Endodermal cell (in vitro differentiated cells): Measurements from ENCODE around the gene WIPF1. TPM values are rescaled to one million over a fixed set of nuclear protein-coding genes. Genes with fewer than 3 reads are reported as not detected.

ENCODE experiments used
- DNase-seq: peaks from one replicate; pipeline ENCODE4 v3.0.0-alpha.2; 2017
- H3K27ac ChIP-seq: 2 replicates; pipeline ENCODE4 v1.5.1; 2013; ENCODE audit warnings: mild to moderate bottlenecking, low read depth, low read length, moderate library complexity
- H3K27me3 ChIP-seq: 2 replicates; pipeline ENCODE4 v1.6.1; 2013; ENCODE audit warnings: mild to moderate bottlenecking, low read length, moderate library complexity; ENCODE audit not compliant: insufficient read depth, control insufficient read depth, poor library complexity, severe bottlenecking
- H3K36me3 ChIP-seq: 2 replicates; pipeline ENCODE4 v1.7.0; 2013; ENCODE audit warnings: mild to moderate bottlenecking, low read length, moderate library complexity; ENCODE audit not compliant: control insufficient read depth, insufficient read depth
- H3K4me1 ChIP-seq: one replicate; pipeline ENCODE4 v1.7.0; 2013; ENCODE audit warnings: low read length; ENCODE audit not compliant: control insufficient read depth, insufficient read depth
- H3K4me3 ChIP-seq: 2 replicates; pipeline ENCODE4 v1.5.1; 2013; ENCODE audit warnings: mild to moderate bottlenecking, low read length, moderate library complexity
- H3K9ac ChIP-seq: 2 replicates; pipeline ENCODE4 v1.6.1; 2013; ENCODE audit warnings: mild to moderate bottlenecking, low read length, moderate library complexity; ENCODE audit not compliant: poor library complexity, severe bottlenecking; ENCODE audit errors: extremely low read depth
- H3K9me3 ChIP-seq: 2 replicates; pipeline ENCODE4 v1.6.1; 2013; ENCODE audit warnings: mild to moderate bottlenecking, low read length, moderate library complexity; ENCODE audit not compliant: control insufficient read depth
- H3K27ac Mint-ChIP-seq: 2 replicates; pipeline ENCODE4 v1.8.0; 2020; ENCODE audit warnings: mixed read lengths
- H3K27me3 Mint-ChIP-seq: 2 replicates; pipeline ENCODE4 v1.8.0; 2021; ENCODE audit warnings: mild to moderate bottlenecking, mixed read lengths; ENCODE audit not compliant: insufficient read depth
- H3K36me3 Mint-ChIP-seq: 2 replicates; pipeline ENCODE4 v1.8.0; 2020; ENCODE audit warnings: low read depth, mixed read lengths
- H3K4me1 Mint-ChIP-seq: 2 replicates; pipeline ENCODE4 v1.8.0; 2020; ENCODE audit warnings: mixed read lengths
- H3K4me3 Mint-ChIP-seq: 2 replicates; pipeline ENCODE4 v1.8.0; 2020; ENCODE audit warnings: mild to moderate bottlenecking, moderate library complexity, mixed read lengths
- H3K9me3 Mint-ChIP-seq: 2 replicates; pipeline ENCODE4 v1.8.0; 2020; ENCODE audit warnings: mild to moderate bottlenecking, mixed read lengths
- CTCF ChIP-seq: fragments of 200-600 bp; sonication (generic); conservative IDR thresholded peaks from 2 replicates; pipeline ENCODE4 v1.5.0; 2021; ENCODE audit warnings: antibody characterized with exemption, mild to moderate bottlenecking
- WGBS, 2 experiments: methylation state at CpG; one replicate each; pipeline versions ENCODE4 v1.1.5 to v1.1.7; 2013; ENCODE audit warnings: missing lambda C conversion rate in 2 of 2, mixed read lengths in 1 of 2; ENCODE audit not compliant: insufficient coverage in 1 of 2, insufficient read length in 1 of 2; 5-methylcytosine and 5-hydroxymethylcytosine counted together
- total RNA-seq, 2 donors: library from RNA; stranded (reverse); fragmentation: NEBNext Ultra II Directional in 1 of 2; extraction: Animal tissue kit (Norgen Biotek cat#: 25700) in 1 of 2; gene quantifications; 2 replicates in 1 of 2; 3 replicates in 1 of 2; pipeline ENCODE4 v1.2.1, GENCODE V29; 2021

Gene WIPF1
- total RNA-seq, 2 donors from 2014 or later = 21.5 to 28.5 TPM

DNA sequence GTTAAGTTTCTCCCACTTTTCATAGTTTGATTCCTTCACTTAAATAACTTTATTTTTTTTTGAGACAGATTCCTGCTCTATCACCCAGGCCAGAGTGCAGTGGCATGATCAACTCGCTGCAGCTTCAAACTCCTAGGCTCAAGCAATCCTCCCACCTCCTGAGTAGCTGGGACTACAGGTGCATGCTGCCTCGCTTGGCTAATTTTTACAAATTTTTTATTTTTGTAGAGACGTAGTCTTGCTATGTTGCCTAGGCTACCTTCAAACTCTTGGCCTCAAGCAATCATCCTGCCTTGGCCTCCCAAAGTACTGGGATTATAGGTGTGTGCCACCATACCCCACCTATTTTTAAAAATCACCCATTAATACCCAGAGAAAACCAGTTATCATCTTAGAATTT, 14.2 kb upstream of the WIPF1 start:
- H3K4me1 Mint-ChIP-seq = peaks cover 17% of the 10 kb centered on the region
- peaks cover 5% of the 10 kb centered on the region for H3K4me1 ChIP-seq
- no peaks in the 10 kb centered on the region for H3K36me3 ChIP-seq
- H3K4me3 ChIP-seq = no peak overlapping the region
- H3K27me3 ChIP-seq = no peaks in the 10 kb centered on the region
- no peaks in the 10 kb centered on the region for H3K27me3 Mint-ChIP-seq
- 95 to 100% methylated on average over 3 of the region's 3 CpGs for WGBS, 2 experiments
- no peak for DNase-seq
- no peak overlapping the region for H3K27ac Mint-ChIP-seq
- H3K27ac ChIP-seq = no peak overlapping the region
- no peak overlapping the region for H3K4me3 Mint-ChIP-seq
- no peak for TF ChIP-seq CTCF
- no peak overlapping the region for H3K9ac ChIP-seq
- H3K9me3 ChIP-seq = no peaks in the 10 kb centered on the region
- no peaks in the 10 kb centered on the region for H3K36me3 Mint-ChIP-seq
- H3K9me3 Mint-ChIP-seq = no peaks in the 10 kb centered on the region

- H3K9me3 ChIP-seq = no peaks in the 10 kb centered on the region
- no peak overlapping the region for H3K9ac ChIP-seq
- no peak overlapping the region for H3K27ac ChIP-seq
- DNase-seq = no peak
- Mint-ChIP-seq H3K27ac (no peak overlapping the region), H3K36me3 (no peaks in the 10 kb centered on the region), H3K27me3 (no peaks in the 10 kb centered on the region), H3K4me3 (no peak overlapping the region), H3K9me3 (no peaks in the 10 kb centered on the region), H3K4me1 (peaks cover 17% of the 10 kb centered on the region)
- 94 to 100% methylated on average over 1 to 4 of the region's 4 CpGs for WGBS, 2 experiments
- no peak for TF ChIP-seq CTCF
- H3K27me3 ChIP-seq = no peaks in the 10 kb centered on the region
- H3K4me1 ChIP-seq = peaks cover 5% of the 10 kb centered on the region
- no peaks in the 10 kb centered on the region for H3K36me3 ChIP-seq
- H3K4me3 ChIP-seq = no peak overlapping the region
Observed at GRCh38 chr2:174611006-174611405, 13.4 kb upstream of the WIPF1 start.

- H3K27me3 Mint-ChIP-seq = no peaks in the 10 kb centered on the region
- no peak overlapping the region for H3K4me3 ChIP-seq
- no peak overlapping the region for H3K27ac ChIP-seq
- no peaks in the 10 kb centered on the region for H3K9me3 Mint-ChIP-seq
- no peak overlapping the region for H3K4me3 Mint-ChIP-seq
- WGBS, 2 experiments = 93 to 100% methylated on average over 2 to 7 of the region's 7 CpGs
- no peaks in the 10 kb centered on the region for H3K27me3 ChIP-seq
- H3K36me3 Mint-ChIP-seq = no peaks in the 10 kb centered on the region
- no peak overlapping the region for H3K9ac ChIP-seq
- peaks cover 5% of the 10 kb centered on the region for H3K4me1 ChIP-seq
- no peak for DNase-seq
- H3K27ac Mint-ChIP-seq = no peak overlapping the region
- H3K4me1 Mint-ChIP-seq = peaks cover 17% of the 10 kb centered on the region
- no peaks in the 10 kb centered on the region for H3K36me3 ChIP-seq
- TF ChIP-seq CTCF = no peak
- no peaks in the 10 kb centered on the region for H3K9me3 ChIP-seq
Observed at GRCh38 chr2:174610243-174610995, 12.8 kb upstream of the WIPF1 start.
